H1 (cell line): ENCODE results near the gene KRTAP1-5. TPM values are rescaled to one million over a fixed set of nuclear protein-coding genes. Genes with fewer than 3 reads are reported as not detected.

Experiments
- CTCF ChIA-PET: fragments of 300-600 bp; sonication (Branson Sonifier 250); formaldehyde crosslinking; loops from one replicate; lab custom pipeline; 2021; ENCODE audit not compliant: partially characterized antibody; lab: Charles Lee
- POLR2A ChIA-PET: fragments of 300-600 bp; sonication (Branson Sonifier 250); formaldehyde crosslinking; loops from one replicate; lab custom pipeline; 2021; ENCODE audit warnings: inconsistent platforms; ENCODE audit not compliant: partially characterized antibody; lab: Charles Lee
- DNase-seq, 2 experiments: peaks; one replicate each; pipeline versions ENCODE4 v3.0.0 to v3.0.0-alpha.2; 2010 to 2022; ENCODE audit warnings: low spot score in 2 of 2, low read depth in 1 of 2, mixed read lengths in 1 of 2
- FAIRE-seq: peaks from 2 replicates; lab custom pipeline; 2011; peaks lifted over from hg19 to GRCh38; lab: Jason Lieb, UNC
- H2AFZ ChIP-seq: 2 replicates; pipeline ENCODE4 v1.8.1; 2012; ENCODE audit warnings: low read length, inconsistent platforms
- H2AK5ac ChIP-seq: 2 replicates; pipeline ENCODE4 v1.6.1; 2013; ENCODE audit warnings: low read depth, low read length
- H2BK120ac ChIP-seq: replicated peaks from 2 replicates; pipeline ENCODE3; 2013; ENCODE audit warnings: low read depth, low read length, inconsistent platforms
- H2BK12ac ChIP-seq: 2 replicates; pipeline ENCODE4 v1.6.1; 2013; ENCODE audit warnings: low read depth, low read length
- H2BK15ac ChIP-seq: 2 replicates; pipeline ENCODE4 v1.6.1; 2013; ENCODE audit warnings: low read length
- H2BK20ac ChIP-seq: 2 replicates; pipeline ENCODE4 v1.6.1; 2013; ENCODE audit warnings: low read length
- H2BK5ac ChIP-seq: 2 replicates; pipeline ENCODE4 v1.6.1; 2013; ENCODE audit warnings: low read depth, low read length
- H3K14ac ChIP-seq: 2 replicates; pipeline ENCODE4 v1.6.1; 2013; ENCODE audit warnings: inconsistent platforms; ENCODE audit not compliant: insufficient read length
- H3K18ac ChIP-seq: 2 replicates; pipeline ENCODE4 v1.6.1; 2013; ENCODE audit warnings: low read length; ENCODE audit errors: extremely low read depth
- H3K23ac ChIP-seq: 2 replicates; pipeline ENCODE4 v1.6.1; 2013; ENCODE audit warnings: inconsistent platforms; ENCODE audit not compliant: insufficient read length
- H3K23me2 ChIP-seq: 2 replicates; pipeline ENCODE4 v1.6.1; 2013; ENCODE audit warnings: low read depth, low read length
- H3K27ac ChIP-seq: 2 replicates; pipeline ENCODE4 v1.6.1; 2011; ENCODE audit warnings: low read depth, low read length, inconsistent platforms
- H3K27me3 ChIP-seq, 4 experiments: replicated peaks in 1 of 4; 1 replicate in 1 of 4; 2 replicates in 3 of 4; pipeline versions ENCODE4 v1.6.1 to v1.8.1; 2011 to 2013; ENCODE audit warnings: low read length in 3 of 4, mild to moderate bottlenecking in 3 of 4, inconsistent platforms in 2 of 4, mixed read lengths in 2 of 4, moderate library complexity in 1 of 4; ENCODE audit not compliant: control insufficient read depth in 3 of 4, insufficient read depth in 3 of 4; ENCODE audit errors: extremely low read depth in 1 of 4
- H3K36me3 ChIP-seq, 4 experiments: 2 replicates each; pipeline versions ENCODE4 v1.6.1 to v1.8.1; 2011 to 2013; ENCODE audit warnings: mild to moderate bottlenecking in 4 of 4, low read length in 3 of 4, moderate library complexity in 2 of 4, control low read depth in 1 of 4, inconsistent platforms in 1 of 4; ENCODE audit not compliant: insufficient read depth in 4 of 4, control insufficient read depth in 2 of 4
- H3K4ac ChIP-seq: replicated peaks from 2 replicates; pipeline ENCODE3; 2013; ENCODE audit warnings: low read length, low read depth, mixed read lengths, inconsistent platforms; ENCODE audit not compliant: insufficient read length
- H3K4me1 ChIP-seq, 4 experiments: replicated peaks in 1 of 4; 1 replicate in 1 of 4; 2 replicates in 3 of 4; pipeline versions ENCODE4 v1.6.1 to v1.8.1; 2011 to 2013; ENCODE audit warnings: low read length in 3 of 4, inconsistent platforms in 2 of 4, mixed read lengths in 1 of 4; ENCODE audit not compliant: insufficient read depth in 4 of 4, control insufficient read depth in 3 of 4
- H3K4me2 ChIP-seq, 2 experiments: 2 replicates each; pipeline versions ENCODE4 v1.6.1 to v1.8.1; 2011 to 2013; ENCODE audit warnings: low read depth in 2 of 2, low read length in 2 of 2, control low read depth in 1 of 2, inconsistent platforms in 1 of 2, mild to moderate bottlenecking in 1 of 2; ENCODE audit not compliant: insufficient read depth in 1 of 2
- H3K4me3 ChIP-seq, 4 experiments: fragments of 200-600, 300-600 bp in 1 of 4; sonication (generic), shearing (Covaris generic), sonication (Bioruptor Twin) in 1 of 4; 2 replicates each; pipeline versions ENCODE4 v1.5.1 to v1.8.1; 2011 to 2016; ENCODE audit warnings: low read length in 4 of 4, low read depth in 3 of 4, control low read depth in 2 of 4, inconsistent platforms in 2 of 4, mild to moderate bottlenecking in 2 of 4, mixed read lengths in 1 of 4, moderate library complexity in 1 of 4; ENCODE audit not compliant: insufficient read depth in 2 of 4; ENCODE audit errors: extremely low read depth in 1 of 4
- H3K56ac ChIP-seq: replicated peaks from 2 replicates; pipeline ENCODE3; 2013; ENCODE audit warnings: low read depth, mild to moderate bottlenecking, mixed read lengths, low read length, inconsistent platforms; ENCODE audit not compliant: insufficient read length
- H3K79me1 ChIP-seq: 2 replicates; pipeline ENCODE4 v1.6.1; 2013; ENCODE audit warnings: low read depth, low read length, control low read depth
- H3K79me2 ChIP-seq, 2 experiments: 2 replicates each; pipeline versions ENCODE4 v1.6.1 to v1.8.1; 2012 to 2013; ENCODE audit warnings: low read length in 2 of 2, mild to moderate bottlenecking in 2 of 2, inconsistent platforms in 1 of 2; ENCODE audit not compliant: insufficient read depth in 2 of 2, control insufficient read depth in 1 of 2
- H3K9ac ChIP-seq, 4 experiments: replicated peaks in 1 of 4; 1 replicate in 1 of 4; 2 replicates in 3 of 4; pipeline versions ENCODE4 v1.6.1 to v1.8.1; 2011 to 2013; ENCODE audit warnings: low read depth in 3 of 4, low read length in 3 of 4, control low read depth in 2 of 4, mild to moderate bottlenecking in 2 of 4, moderate library complexity in 2 of 4, inconsistent platforms in 1 of 4; ENCODE audit errors: extremely low read depth in 1 of 4
- H3K9me3 ChIP-seq, 2 experiments: 2 replicates each; pipeline versions ENCODE4 v1.6.1 to v1.8.1; 2012 to 2013; ENCODE audit warnings: mild to moderate bottlenecking in 2 of 2, moderate library complexity in 2 of 2, control low read depth in 1 of 2, inconsistent platforms in 1 of 2, low read depth in 1 of 2, low read length in 1 of 2, mixed read lengths in 1 of 2; ENCODE audit not compliant: insufficient read depth in 2 of 2
- H4K20me1 ChIP-seq, 2 experiments: replicated peaks in 1 of 2; 2 replicates each; pipeline versions ENCODE3 to v1.8.1; 2011 to 2013; ENCODE audit warnings: inconsistent platforms in 2 of 2, low read length in 2 of 2, mild to moderate bottlenecking in 1 of 2; ENCODE audit not compliant: insufficient read depth in 2 of 2, control insufficient read depth in 1 of 2
- H4K5ac ChIP-seq: 2 replicates; pipeline ENCODE4 v1.6.1; 2013; ENCODE audit warnings: low read length, low read depth, mixed read lengths, inconsistent platforms; ENCODE audit not compliant: insufficient read length
- H4K8ac ChIP-seq: 2 replicates; pipeline ENCODE4 v1.8.0; 2013; ENCODE audit warnings: mild to moderate bottlenecking, moderate library complexity, low read length, inconsistent platforms; ENCODE audit not compliant: insufficient read depth; ENCODE audit errors: extremely low read depth
- H4K91ac ChIP-seq: replicated peaks from 2 replicates; pipeline ENCODE3; 2013; ENCODE audit warnings: low read length, mixed read lengths, inconsistent platforms; ENCODE audit not compliant: insufficient read length
- BRCA1 ChIP-seq: IDR thresholded peaks from 2 replicates; pipeline ENCODE4 v1.6.1; 2012; ENCODE audit warnings: low read depth, low read length, improper control_type of control experiment
- CBX5 ChIP-seq: fragments of 300-800, 300-1000 bp; sonication (generic); IDR thresholded peaks from 2 replicates; pipeline ENCODE4 v1.7.1; 2016; ENCODE audit warnings: antibody characterized with exemption, low read length, low read depth
- CBX8 ChIP-seq: fragments of 300-800, 300-1000 bp; sonication (generic); IDR thresholded peaks from 2 replicates; pipeline ENCODE4 v1.7.1; 2016; ENCODE audit warnings: low read depth, low read length, borderline replicate concordance
- EP300 ChIP-seq, 2 experiments: IDR thresholded peaks; 1 replicate in 1 of 2; 2 replicates in 1 of 2; pipeline ENCODE4 v1.6.1; 2011 to 2012; ENCODE audit warnings: low read depth in 2 of 2, low read length in 2 of 2, mild to moderate bottlenecking in 2 of 2, borderline replicate concordance in 1 of 2, inconsistent platforms in 1 of 2, moderate library complexity in 1 of 2
- GTF2F1 ChIP-seq: IDR thresholded peaks from 2 replicates; pipeline ENCODE4 v1.6.1; 2012; ENCODE audit warnings: low read depth, low read length, improper control_type of control experiment, borderline replicate concordance
- JUN ChIP-seq: IDR thresholded peaks from 2 replicates; pipeline ENCODE4 v1.6.1; 2011; ENCODE audit warnings: low read depth, mild to moderate bottlenecking, improper control_type of control experiment, low read length
- KDM4A ChIP-seq: IDR thresholded peaks from one replicate; pipeline ENCODE4 v1.7.1; 2012; ENCODE audit warnings: low read depth, mild to moderate bottlenecking, moderate library complexity, low read length, inconsistent platforms; ENCODE audit not compliant: severe bottlenecking
- KDM5A ChIP-seq: fragments of 200-600 bp; IDR thresholded peaks from 2 replicates; pipeline ENCODE4 v1.7.1; 2012; ENCODE audit warnings: mild to moderate bottlenecking, low read length, inconsistent platforms, mixed read lengths
- MAFK ChIP-seq: IDR thresholded peaks from 2 replicates; pipeline ENCODE4 v1.6.1; 2012; ENCODE audit warnings: low read depth, mild to moderate bottlenecking, improper control_type of control experiment, low read length
- NANOG ChIP-seq: IDR thresholded peaks from 2 replicates; pipeline ENCODE4 v1.6.1; 2011; ENCODE audit warnings: low read length, low read depth, mild to moderate bottlenecking, inconsistent platforms; ENCODE audit not compliant: insufficient read depth, poor library complexity, severe bottlenecking
- RFX5 ChIP-seq: IDR thresholded peaks from 2 replicates; pipeline ENCODE4 v1.6.1; 2011; ENCODE audit warnings: low read depth, low read length, improper control_type of control experiment, borderline replicate concordance
- RXRA ChIP-seq: IDR thresholded peaks from 2 replicates; pipeline ENCODE4 v1.6.1; 2011; ENCODE audit warnings: low read depth, mild to moderate bottlenecking, low read length, moderate library complexity; ENCODE audit not compliant: insufficient read depth
- SIN3A ChIP-seq, 2 experiments: IDR thresholded peaks in 1 of 2; conservative IDR thresholded peaks in 1 of 2; 2 replicates each; pipeline ENCODE4 v1.6.1; 2011 to 2012; ENCODE audit warnings: low read length in 2 of 2, improper control_type of control experiment in 1 of 2, low read depth in 1 of 2, mild to moderate bottlenecking in 1 of 2
- SIRT6 ChIP-seq: IDR thresholded peaks from one replicate; pipeline ENCODE4 v1.7.1; 2012; ENCODE audit warnings: low read length, inconsistent platforms
- TEAD4 ChIP-seq: IDR thresholded peaks from 2 replicates; pipeline ENCODE4 v1.6.1; 2012; ENCODE audit warnings: low read depth, low read length, inconsistent platforms, mixed read lengths
- WGBS, 2 experiments: shearing (Covaris generic) in 1 of 2; methylation state at CpG; one replicate each; pipeline versions ENCODE4 v1.1.6 to v1.1.7; 2013 to 2015; ENCODE audit warnings: low lambda C conversion rate in 2 of 2, mixed read lengths in 2 of 2, inconsistent platforms in 1 of 2, low coverage in 1 of 2, missing lambda C conversion rate in 1 of 2; ENCODE audit not compliant: insufficient replicate concordance in 2 of 2, insufficient coverage in 1 of 2, insufficient read length in 1 of 2; ENCODE audit errors: extremely low coverage in 1 of 2, missing lambda C conversion rate in 1 of 2; 5-methylcytosine and 5-hydroxymethylcytosine counted together
- polyA plus RNA-seq, 7 experiments: library from polyadenylated mRNA; depleted of rRNA in 3 of 7; stranded (reverse) in 5 of 7; unstranded in 2 of 7; fragments of >200 nt in 5 of 7; fragments of 200-250 nt in 2 of 7; gene quantifications; 1 replicate in 5 of 7; 2 replicates in 1 of 7; 4 replicates in 1 of 7; pipeline versions ENCODE4 v1.2.1 to v1.2.3, GENCODE V29; 2011 to 2013; ENCODE audit warnings: missing spikeins in 2 of 7, mixed read lengths in 2 of 7
- total RNA-seq: library from RNA; stranded (reverse); fragmentation: NEBNext Ultra II Directional; extraction: Animal tissue kit (Norgen Biotek cat#: 25700); gene quantifications from 2 replicates; pipeline ENCODE4 v1.2.1, GENCODE V29; 2021

KRTAP1-5 gene
- total and polyA plus RNA-seq, 2 of the 8 experiments (the other 6 are each of a cell fraction or from before 2014, with no cell fraction given), result not detected

DNA sequence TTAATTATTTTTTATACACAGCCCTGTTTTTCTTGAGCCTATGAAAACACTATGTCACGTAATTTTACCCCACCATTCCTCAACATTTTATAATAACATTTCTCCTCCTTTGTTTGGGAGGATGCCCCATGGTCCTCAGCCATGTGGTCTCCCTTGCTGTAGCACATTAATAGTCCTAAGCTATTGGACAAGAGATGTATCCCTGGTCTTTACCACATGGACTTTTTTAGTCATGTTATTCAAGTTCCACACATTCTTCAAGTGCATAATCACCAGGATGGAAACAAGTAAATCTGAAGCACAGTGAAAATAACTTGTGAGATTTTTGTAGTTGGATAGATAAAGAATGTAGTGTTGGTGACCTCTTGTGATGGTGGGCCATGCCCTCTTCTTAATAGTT is 35.0 kb upstream of the KRTAP1-5 start:
- H4K5ac ChIP-seq, result no peak overlapping the region
- 0 out of 4 replicates have a peak, but pooled peaks cover 0 to 4% of the 10 kb centered on the region in 2 experiments for H3K9me3 ChIP-seq
- no peaks in the 10 kb centered on the region for H3K79me1 ChIP-seq
- no peak for FAIRE-seq
- H3K23ac ChIP-seq, result no peak overlapping the region
- WGBS, 2 experiments, result 92% methylated on average over 1 of the region's 1 CpG; no CpG with 5 or more reads in 1 of the 2 experiments
- no peaks in the 10 kb centered on the region for H3K27me3 ChIP-seq
- H3K23me2 ChIP-seq, result no peaks in the 10 kb centered on the region
- no peak overlapping the region for H3K9ac ChIP-seq
- H3K4me3 ChIP-seq, result no peak overlapping the region
- no peak for DNase-seq
- H2AFZ ChIP-seq, result no peak overlapping the region
- H3K14ac ChIP-seq, result no peak overlapping the region
- H3K4me2 ChIP-seq, result no peak overlapping the region
- H4K8ac ChIP-seq, result no peak overlapping the region
- ChIA-PET POLR2A (no interaction called here), CTCF (no interaction called here)
- H3K79me2 ChIP-seq, result no peaks in the 10 kb centered on the region
- H2BK120ac ChIP-seq, result no peak overlapping the region
- no peaks in the 10 kb centered on the region for H3K36me3 ChIP-seq
- no peaks in the 10 kb centered on the region for H4K20me1 ChIP-seq
- H2BK20ac ChIP-seq, result no peak overlapping the region
- H4K91ac ChIP-seq, result no peak overlapping the region
- no peak overlapping the region for H3K27ac ChIP-seq
- no peak overlapping the region for H2BK15ac ChIP-seq
- no peaks in the 10 kb centered on the region for H3K4me1 ChIP-seq
- H3K18ac ChIP-seq, result no peak overlapping the region
- H3K4ac ChIP-seq, result no peak overlapping the region
- H2BK12ac ChIP-seq, result no peak overlapping the region
- H3K56ac ChIP-seq, result no peak overlapping the region
- H2BK5ac ChIP-seq, result no peak overlapping the region
- no peak overlapping the region for H2AK5ac ChIP-seq
- TF ChIP-seq GTF2F1 (no peak), EP300 (IDR thresholded peaks at IDR 0.05; ENCODE audit: borderline replicate concordance in 1 of 2, low read depth in 2 of 2, low read length in 2 of 2) (no peak), SIN3A (conservative IDR thresholded peaks at IDR 0.05 in 1 of 2, IDR thresholded peaks at IDR 0.05 in 1 of 2; ENCODE audit: low read depth in 1 of 2, low read length in 2 of 2) (no peak), NANOG (no peak), RXRA (no peak), TEAD4 (no peak), SIRT6 (no peak), MAFK (no peak), BRCA1 (no peak), KDM4A (no peak), CBX5 (no peak), KDM5A (no peak), RFX5 (no peak), JUN (no peak), CBX8 (no peak)
